Ramos (cell line): Measurements from ENCODE around the gene ABLIM2.

Source experiments
- in situ Hi-C: fragments of 300-500 bp; cut with MboI; formaldehyde crosslinking; loops from one replicate; pipeline ENCODE4 v1.14.3; 2022; ENCODE audit warnings: low sequenced_read_pairs; ENCODE audit not compliant: unreplicated experiment

ABLIM2 gene

DNA sequence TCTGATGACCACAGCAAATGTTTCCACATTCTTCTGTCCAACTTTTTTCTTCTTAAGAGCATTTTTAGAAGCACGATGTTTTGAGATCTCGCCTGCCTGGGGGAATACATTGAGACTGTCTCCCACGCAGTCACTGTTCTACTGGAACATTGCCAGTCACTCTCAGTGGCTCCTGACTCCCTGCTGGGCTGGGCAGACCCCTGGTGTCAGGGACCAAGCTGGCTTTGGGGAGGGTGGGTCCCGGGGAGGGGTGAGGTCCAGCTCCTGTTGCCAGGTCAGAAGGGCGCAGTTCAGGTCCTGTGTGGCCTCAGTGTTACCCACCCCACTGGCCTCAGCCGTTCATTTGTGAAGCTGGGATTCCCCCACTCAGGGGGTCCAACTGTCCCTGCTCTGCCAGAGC lies 18.9 kb upstream of the ABLIM2 start:
- in situ Hi-C loops: loop anchor here (5.0 kb wide), 1 partner anchor 225 kb away; no protein-coding TSS in a partner anchor

DNA sequence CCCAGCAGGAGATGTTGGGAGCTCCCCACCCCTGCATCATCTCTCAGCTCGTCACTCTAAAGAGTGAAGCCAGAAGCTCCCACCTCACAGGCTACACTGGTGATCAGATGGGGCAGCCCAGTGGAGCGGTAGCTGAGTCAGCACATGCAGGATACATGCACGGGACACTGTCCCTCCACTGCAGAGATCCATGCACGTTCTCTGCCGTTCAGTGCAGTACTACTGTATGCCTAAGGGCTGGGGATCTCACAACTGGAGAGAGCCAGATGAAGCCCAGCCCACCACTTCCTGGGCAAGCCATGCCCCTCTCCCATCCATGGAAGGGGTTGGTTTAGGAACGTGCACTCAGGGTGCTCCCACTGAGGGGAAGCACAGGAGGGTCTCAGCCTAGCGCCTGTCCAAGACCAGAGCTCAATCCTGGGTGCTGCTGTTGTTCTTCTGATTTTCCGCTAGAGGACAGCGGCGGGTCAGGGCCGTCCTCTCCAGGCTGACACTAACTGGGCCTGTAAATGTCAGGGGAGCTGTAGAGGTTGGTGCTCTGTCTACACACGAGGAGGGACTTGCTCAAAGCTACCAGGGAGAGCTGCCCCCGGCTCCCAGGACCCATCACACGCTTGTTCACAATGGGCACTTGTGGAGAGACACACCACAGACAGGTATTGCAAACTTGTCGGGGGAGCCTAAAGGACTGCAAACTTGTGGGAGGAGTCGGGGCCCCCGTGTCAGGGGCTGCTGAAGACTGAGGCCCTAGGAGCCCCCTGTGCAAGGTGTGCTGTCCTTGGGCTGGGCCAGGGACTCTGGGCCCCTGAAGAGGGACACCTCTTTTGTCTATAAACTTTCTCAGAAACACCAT lies 18.2 kb upstream of the ABLIM2 start:
- in situ Hi-C loops: loop anchor here (5.0 kb wide), 1 partner anchor 226 kb away; no protein-coding TSS in a partner anchor

DNA sequence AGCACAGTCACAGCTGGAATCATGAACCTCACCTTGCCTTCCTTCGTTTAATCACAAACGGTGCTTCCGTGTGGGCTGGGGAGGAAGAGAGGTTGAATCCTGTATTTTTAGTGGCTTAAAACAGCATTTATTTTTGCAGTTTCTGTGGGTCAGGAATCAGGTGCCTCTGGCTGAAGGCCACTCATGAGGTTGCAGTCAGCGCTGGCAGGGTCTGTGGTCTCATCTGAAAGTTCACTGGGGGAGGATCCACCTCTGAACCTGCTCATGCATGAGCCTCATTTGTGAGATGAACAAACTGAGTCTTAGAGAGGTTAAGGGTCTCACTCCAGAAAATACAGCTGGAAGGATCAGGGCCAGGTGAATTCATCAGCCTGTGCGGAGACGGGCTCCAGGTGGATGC lies 17.1 kb upstream of the ABLIM2 start:
- in situ Hi-C loops: loop anchor here (5.0 kb wide), 1 partner anchor 227 kb away; no protein-coding TSS in a partner anchor

DNA sequence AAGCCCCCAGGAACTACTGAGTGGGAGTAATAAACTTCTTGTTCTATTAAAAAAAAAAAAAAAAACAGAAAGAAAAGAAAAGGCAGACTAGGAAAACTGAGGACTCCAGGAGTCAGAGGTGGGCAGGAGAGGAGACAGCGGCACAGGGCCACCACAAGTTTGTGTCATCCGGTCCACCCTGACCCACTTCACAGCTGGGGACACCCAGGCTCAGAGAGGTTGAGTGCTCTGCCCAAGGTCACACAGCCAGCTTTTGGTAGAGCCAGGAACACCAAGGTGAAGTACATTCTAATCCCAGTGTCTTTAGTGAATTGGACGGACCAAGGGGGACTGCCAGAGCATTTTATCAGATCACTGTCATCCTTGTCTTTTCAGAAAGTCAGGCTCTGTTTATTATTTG lies 16.4 kb upstream of the ABLIM2 start:
- in situ Hi-C loops: loop anchor here (5.0 kb wide), 1 partner anchor 227 kb away; no protein-coding TSS in a partner anchor

DNA sequence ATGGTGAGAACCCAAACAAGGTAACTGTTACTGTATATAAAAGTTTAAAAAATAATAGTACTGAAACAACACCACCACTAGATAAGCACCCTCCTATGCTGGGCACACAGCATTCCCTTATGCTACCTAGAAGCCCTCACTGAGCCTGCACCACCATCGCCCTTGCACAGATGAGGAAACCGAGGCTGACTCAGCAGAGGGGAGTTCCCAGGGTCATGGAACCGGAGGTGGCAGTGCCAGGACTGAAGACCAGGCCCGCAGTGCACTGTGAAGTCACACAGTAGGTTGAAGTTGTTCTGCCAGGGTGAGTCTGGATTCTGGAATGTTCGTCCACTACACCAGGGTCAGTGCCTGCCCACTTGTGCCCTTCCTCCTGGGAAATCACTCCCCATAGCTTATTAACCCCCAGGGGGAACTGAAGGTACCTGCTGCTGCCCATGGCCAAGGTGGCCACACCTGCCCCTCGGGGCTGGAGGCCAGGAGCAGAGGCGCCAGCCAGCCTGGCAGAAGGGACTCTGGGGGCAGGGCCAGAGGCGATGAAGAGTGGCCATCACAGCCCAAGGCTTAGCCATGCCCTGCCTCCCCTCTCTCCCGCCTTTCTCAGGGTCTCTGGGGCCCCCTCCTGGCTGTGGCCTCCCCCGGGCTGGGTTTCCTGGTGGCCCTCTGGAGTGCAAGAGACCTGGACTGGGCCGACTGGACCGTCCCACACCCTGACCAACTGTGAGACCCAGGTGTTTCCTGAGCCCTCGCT lies 15.1 kb upstream of the ABLIM2 start:
- in situ Hi-C loops: no loop called here

DNA sequence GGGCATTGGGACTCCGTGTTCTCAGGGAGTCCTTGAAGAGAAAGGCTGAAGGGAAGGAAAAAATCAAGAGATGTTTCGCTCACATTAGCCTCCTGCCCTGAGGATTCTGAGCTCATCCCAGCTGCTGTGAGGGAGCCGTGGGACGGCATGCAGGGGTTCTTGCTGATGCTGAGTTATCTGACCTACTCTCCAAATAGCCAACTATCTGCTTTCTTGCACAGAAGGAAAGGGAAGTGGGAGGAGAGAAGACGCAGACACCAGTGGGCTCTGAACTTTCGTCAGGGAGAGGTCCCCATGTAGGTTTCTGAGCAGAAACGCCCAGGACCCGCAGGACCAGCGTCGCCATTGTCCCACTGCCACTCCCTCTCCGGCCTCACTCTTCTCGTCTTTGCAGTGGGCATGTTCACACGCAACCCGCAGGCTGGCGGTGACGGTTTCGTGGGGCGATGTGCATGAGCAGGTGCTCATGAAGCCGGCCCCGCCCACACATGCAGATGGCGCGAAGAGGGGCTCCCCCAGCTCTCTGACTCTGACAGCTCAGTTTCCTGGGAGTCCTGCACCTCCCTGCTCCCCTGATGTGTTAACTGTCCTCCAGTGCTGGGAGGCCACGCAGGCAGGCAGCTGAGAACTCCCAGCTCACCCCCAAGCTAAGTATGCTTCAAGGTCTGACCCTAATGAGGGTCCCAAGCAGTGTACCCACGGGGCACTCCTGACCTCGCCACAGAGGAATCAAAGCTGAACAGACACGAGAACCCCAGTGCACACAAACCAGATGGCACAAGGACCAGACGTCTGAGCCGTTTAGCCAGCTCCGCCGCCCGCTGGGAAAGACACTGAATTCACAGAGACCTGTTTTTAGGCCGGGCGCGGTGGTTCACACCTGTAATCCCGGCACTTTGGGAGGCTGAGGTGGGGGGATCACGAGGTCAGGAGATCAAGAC lies 13.6 kb upstream of the ABLIM2 start:
- in situ Hi-C loops: no loop called here

DNA sequence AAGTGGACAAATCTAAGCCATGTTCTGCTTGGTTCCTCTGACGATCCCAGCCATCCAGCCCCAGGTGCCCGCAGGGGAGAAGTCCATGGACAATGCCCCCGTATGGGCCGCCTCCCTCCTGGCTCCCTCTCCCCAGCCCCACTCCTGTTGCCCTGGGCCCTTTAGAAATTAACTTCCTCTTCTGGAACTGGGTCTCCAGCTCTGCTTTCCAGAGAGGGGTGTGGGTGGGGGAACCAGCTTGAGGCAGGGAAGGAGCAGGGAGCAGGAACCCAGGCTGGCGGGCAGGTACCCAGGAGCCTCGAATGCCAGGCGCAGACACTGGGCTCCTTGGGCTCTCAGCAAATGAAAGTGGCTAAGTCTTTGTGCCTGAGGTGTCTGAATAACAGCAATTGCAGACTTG lies 12.7 kb upstream of the ABLIM2 start:
- in situ Hi-C loops: no loop called here

DNA sequence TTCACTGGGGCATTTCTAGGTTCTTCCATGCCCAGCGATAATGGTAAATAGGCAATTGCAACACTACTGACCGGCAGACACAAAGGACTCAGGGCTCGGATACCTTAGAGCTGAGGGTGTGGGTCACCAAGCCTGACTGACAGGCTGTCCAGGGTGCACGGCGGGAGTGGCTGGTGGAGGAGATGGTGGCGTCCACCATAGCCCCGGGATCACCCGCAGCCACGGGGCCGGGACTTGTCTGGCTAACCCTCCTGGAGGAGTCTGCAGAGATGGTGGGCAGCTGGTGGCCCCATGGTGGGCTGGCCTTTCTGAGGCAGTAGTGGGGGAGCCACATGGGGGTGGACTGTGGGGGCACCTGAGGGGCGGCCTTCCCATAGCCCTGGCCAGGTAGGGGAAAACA lies 11.7 kb upstream of the ABLIM2 start:
- in situ Hi-C loops: no loop called here

DNA sequence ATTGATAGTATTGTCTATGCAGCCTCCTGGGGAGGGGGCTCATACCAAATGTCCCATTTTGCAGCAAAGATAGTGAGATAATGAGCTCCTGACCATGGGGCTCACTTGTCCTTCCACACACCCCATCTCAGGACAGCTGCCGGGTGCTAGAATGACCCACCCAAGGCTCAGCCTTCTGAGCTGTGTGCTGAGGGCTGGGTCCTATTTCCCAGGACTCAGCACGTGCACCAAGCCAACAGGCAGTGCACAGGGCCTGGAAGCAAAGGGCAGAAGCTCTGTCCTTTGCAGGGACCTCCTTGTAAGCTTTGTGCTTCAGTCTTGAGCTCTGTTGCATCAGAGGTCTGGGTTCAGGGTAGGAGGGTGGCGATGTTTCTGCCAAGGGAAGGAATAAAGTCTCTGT lies 11.2 kb upstream of the ABLIM2 start:
- in situ Hi-C loops: no loop called here

DNA sequence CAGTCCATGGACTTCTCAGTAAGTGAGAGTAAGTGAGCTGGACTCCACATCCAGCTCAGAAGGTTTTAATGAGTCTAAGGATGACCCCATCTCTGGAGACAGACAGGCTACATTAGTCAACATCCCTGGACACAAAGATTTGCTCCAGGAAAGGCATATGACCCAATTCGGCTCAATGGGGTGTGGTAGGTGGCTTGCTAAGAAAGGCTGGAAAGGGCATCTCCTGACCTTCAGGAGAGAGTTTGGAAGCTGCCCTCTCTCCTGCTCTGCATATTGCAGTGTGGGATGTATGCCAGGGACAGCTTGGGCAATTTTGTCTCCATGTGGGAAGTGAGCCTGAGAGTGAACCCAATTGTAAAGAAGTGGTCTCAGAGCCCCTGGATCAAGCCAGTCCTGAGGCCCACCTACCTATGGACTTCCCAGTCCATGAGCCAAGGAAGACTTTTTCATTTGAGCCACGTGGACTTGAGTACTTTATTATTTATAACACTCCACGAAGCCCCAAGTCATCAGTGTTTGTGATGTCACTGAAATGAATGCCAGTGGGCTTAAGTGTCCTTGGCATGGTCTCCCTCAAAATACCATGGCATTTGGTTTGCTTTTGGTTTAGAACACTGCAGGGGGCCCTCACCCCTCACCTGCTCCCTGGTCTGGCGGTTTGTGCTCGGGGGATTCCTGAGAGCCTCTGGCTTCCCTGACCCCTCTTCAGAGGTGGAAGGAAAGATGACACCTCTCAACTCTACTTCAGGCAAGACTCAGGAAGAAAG lies 10.4 kb upstream of the ABLIM2 start:
- in situ Hi-C loops: no loop called here

DNA sequence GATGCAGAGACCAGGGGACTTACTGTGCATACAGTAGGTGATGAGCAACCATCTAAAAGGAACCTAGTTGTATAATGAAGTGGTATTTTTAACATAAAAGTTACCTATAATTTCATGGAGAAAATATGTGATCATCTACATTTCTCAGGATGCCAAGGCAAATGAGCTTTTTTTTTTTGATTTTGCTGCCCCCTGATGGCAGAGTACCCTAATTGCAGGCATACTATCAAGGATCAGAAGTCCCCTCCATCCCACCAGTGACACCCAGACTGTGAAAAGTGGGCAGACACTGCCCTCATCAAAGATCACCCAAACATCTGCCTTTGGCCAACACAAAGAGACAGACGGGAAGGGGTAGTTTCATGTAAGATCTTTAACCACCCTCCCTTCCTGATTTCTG lies 9.6 kb upstream of the ABLIM2 start:
- in situ Hi-C loops: no loop called here

DNA sequence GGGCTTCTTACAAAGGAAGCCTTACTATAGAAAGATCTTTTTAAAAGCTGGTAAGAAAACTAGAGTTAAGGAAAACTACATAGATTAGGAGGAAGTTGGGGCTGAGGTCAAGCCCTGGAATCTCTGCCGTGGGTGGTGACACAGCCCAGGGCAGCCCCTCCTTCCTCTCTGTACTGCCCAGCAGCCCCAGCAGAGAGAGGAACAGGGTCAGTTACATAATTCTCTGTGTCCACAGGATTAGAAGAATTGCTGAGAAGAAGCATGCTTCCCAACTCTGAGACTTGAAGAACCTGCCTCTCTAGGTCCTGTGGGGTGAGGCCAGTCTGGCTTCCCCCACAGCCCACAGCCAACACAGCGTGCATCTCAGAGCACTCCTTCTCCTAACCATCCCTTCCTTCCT lies 9.2 kb upstream of the ABLIM2 start:
- in situ Hi-C loops: no loop called here

DNA sequence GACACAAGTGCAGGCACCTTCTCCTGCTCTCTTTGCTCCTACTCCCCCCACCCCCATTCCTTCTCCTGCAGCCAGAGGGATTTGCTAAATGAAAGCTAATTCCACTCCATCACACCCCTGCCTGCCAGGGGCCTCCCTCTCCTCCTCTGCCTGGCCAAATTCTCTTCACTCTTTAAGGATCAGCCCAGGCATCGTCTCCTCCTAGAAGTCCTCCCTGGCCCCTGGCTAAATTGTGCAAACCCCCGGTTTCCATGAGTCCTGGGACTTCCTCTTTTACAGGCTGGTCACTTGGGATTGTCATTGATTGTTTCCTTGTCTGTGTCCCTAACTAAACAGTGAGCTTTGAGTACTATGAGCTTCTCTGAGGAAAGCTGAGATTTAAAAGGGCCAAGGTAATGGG lies 8.7 kb upstream of the ABLIM2 start:
- in situ Hi-C loops: no loop called here

DNA sequence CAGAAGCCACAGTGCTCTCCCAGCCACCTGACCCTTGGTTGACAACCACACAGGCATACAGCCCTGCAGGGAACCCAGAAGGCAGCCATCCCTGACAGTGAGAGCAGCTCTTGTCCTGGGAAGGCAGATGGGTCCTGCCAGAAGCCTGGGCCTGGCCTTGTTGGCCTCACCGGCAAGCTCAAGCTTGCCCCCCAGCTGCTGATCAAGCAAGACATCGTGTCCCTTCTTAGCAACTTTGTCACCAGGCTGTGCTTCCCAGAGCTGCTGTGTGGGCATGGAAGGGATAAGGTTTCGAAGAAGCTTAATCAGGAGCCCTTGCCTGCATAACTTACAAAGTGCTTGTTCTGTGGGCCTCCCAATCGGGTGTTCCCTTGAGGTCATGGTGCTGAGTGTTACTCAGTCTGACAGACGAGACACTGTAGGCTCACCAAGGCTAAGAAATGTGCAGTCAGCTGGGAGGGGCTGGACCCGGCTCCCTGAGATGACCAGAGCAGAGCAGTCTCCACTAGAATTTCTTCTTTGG lies 6.8 kb upstream of the ABLIM2 start:
- in situ Hi-C loops: no loop called here

DNA sequence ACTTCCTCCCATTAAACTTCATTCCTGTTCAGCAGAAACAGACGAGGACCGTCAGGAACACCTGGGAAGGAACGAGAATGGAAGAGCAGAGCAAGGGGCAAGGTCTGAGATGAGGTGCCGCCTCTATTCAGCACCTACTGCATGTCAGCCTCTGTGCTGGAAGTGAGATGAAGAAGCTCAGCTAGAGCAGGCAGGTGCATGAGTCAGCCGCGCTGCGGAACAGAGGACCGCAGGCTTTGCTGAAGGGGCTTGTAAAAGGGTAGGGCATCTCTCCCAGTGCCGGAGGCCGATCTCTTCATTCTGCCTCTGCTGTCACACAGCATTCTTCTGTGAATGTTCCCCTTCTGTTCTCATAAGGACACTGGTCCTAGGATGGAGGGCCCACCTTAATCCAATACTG lies 6.1 kb upstream of the ABLIM2 start:
- in situ Hi-C loops: no loop called here

DNA sequence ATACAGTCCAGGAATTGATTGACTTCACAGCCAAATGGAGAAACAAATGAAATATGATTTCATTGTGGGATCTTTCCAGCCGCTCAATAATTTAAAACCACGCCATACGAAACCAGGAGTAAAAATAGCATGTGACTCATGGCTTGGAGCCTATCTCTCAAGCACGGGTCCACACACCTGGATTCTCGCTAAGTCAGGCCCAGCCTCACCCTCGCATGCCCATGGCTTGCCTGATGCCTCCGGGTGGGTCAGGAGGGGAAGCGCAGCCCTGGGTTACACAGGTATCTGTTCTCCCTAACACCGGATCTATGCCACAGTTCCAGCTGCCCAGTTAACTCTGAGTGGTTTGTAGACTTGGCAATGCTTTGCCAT lies 5.6 kb upstream of the ABLIM2 start:
- in situ Hi-C loops: no loop called here

DNA sequence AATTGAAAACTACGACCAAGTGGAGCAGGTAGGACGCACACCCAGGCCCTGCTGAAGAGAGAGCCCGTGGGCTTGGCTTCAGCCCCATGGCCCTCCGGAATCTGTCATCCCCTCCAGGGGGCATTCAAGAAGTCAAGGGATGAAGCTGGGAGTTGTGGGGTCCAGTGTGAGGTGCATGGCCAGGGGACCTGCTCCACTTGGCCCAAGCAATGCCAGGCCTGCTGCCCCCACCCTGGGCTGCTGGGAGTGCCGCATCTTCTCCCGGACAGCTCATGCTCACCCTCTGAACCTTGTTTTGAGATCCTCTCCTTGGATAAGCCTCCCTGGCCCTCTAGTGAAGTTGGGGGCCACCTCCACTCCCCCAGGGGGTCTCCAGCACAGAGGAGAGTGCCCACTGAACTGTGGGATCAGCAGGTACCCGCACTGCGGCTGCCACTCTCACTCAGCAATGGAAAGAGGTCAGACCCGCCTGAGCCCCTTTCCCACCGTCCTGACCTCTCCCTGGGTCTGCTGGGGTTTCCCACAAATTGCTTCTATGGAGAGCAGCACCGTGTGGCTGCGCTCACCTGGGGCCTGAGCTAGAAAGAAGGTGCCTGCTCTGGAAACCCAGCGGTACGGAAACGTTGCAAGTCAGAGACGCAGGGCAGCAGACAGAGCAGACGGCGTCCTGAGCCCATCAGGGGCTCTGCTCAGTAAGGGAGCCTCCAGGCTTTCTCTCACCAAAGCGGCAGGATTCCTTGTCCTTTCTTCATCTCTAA lies 5.0 kb upstream of the ABLIM2 start:
- in situ Hi-C loops: no loop called here

DNA sequence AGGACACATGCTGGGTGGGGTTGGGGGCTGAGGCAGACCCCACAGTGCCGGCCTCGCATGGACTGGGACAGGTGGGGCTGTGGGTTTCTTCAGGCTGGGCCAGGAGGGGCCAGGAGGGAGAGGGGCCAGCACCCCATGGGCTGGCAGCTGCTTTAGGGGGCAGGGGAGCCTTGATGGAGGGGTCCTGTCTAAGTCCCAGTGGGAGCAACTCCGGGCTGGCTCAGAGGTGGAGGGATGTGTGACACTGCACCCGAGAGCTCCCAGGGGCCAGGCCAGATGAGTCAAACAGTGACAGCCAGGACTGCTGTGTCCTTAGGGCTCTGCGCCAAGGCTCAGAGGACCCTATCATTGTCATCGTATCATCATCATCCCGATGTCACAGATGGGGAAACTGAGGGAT lies 4.4 kb upstream of the ABLIM2 start:
- in situ Hi-C loops: no loop called here

DNA sequence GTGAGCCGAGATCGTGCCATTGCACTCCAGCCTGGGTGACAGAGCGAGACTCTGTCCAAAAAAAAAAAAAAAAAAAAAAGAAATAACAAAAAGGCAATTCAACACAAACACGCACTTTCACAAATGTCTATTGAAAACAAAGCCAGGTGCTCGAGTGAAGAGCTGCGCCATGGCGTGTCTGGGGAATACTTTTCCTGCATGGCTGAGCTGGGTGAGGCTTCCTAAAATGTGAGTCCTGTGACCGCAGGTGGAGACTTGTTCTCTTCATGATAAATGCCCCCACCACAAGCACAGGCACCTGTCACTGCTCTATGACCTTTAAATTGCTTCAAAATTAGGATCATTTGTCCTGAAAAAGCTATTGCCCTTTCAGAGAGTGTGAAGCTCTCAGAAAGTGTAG lies 4.0 kb upstream of the ABLIM2 start:
- in situ Hi-C loops: no loop called here
